Smooth muscle cell (in vitro differentiated cells): ENCODE data around the gene VCAN. TPM values are rescaled to one million over a fixed set of nuclear protein-coding genes. Genes with fewer than 3 reads are reported as not detected.

Experiments used
- DNase-seq: peaks from one replicate; lab custom pipeline; 2025; ENCODE audit not compliant: unreplicated experiment; lab: John Stamatoyannopoulos, UW
- H2AFZ ChIP-seq: fragments of 200-600 bp; sonication (generic); 2 replicates; pipeline ENCODE4 v1.6.0; 2016; ENCODE audit warnings: antibody characterized with exemption, low read depth, mild to moderate bottlenecking
- H3F3A ChIP-seq: fragments of 200-600 bp; sonication (generic); 2 replicates; pipeline ENCODE4 v1.6.0; 2017; ENCODE audit warnings: antibody characterized with exemption, low read depth
- H3K27ac ChIP-seq: fragments of 200-600 bp; sonication (generic); 2 replicates; pipeline ENCODE4 v1.5.1; 2016; ENCODE audit warnings: low read depth, mild to moderate bottlenecking
- H3K27me3 ChIP-seq: fragments of 200-600 bp; sonication (generic); 2 replicates; pipeline ENCODE4 v1.6.1; 2016; ENCODE audit warnings: low read depth, mild to moderate bottlenecking
- H3K36me3 ChIP-seq: fragments of 200-600 bp; sonication (generic); 2 replicates; pipeline ENCODE4 v1.5.1; 2016; ENCODE audit warnings: low read depth
- H3K4me1 ChIP-seq: fragments of 200-600 bp; sonication (generic); 2 replicates; pipeline ENCODE4 v1.5.1; 2016; ENCODE audit warnings: low read depth
- H3K4me2 ChIP-seq: fragments of 200-600 bp; sonication (generic); 2 replicates; pipeline ENCODE4 v1.6.0; 2016; ENCODE audit warnings: mild to moderate bottlenecking
- H3K4me3 ChIP-seq: fragments of 200-600 bp; sonication (generic); 2 replicates; pipeline ENCODE4 v1.5.1; 2016; ENCODE audit warnings: mild to moderate bottlenecking
- H3K79me2 ChIP-seq: fragments of 200-600 bp; sonication (generic); 2 replicates; pipeline ENCODE4 v1.6.0; 2016; ENCODE audit warnings: low read depth, mild to moderate bottlenecking
- H3K9ac ChIP-seq: fragments of 200-600 bp; sonication (generic); 2 replicates; pipeline ENCODE4 v1.6.0; 2016; ENCODE audit warnings: low read depth
- H3K9me3 ChIP-seq: fragments of 200-600 bp; sonication (generic); replicated peaks from 2 replicates; pipeline ENCODE4 v1.5.1; 2016; ENCODE audit warnings: low read depth
- H4K20me1 ChIP-seq: fragments of 200-600 bp; sonication (generic); 2 replicates; pipeline ENCODE4 v1.6.0; 2016; ENCODE audit warnings: low read depth
- WGBS: methylation state at CpG from one replicate; pipeline ENCODE4 v1.1.7; 2016; ENCODE audit warnings: low lambda C conversion rate; 5-methylcytosine and 5-hydroxymethylcytosine counted together
- polyA plus RNA-seq: library from polyadenylated mRNA; unstranded; fragments of >200 nt; fragmentation: Nextera tagmentation; extraction: Ambion mirVana; gene quantifications from 2 replicates; pipeline ENCODE4 v1.2.1, GENCODE V29; 2016
- total RNA-seq: library from RNA; depleted of rRNA; stranded (reverse); fragments of >200 nt; gene quantifications from 2 replicates; pipeline ENCODE4 v1.2.3, GENCODE V29; 2014
- TF ChIP-seq, protein P1 (sequence below): fragments of 200-600 bp; sonication (generic); IDR thresholded peaks from 2 replicates; pipeline ENCODE4 v1.5.1; 2017; ENCODE audit warnings: borderline replicate concordance, mild to moderate bottlenecking, antibody characterized with exemption; ENCODE audit not compliant: insufficient read depth, poor library complexity, severe bottlenecking

The VCAN gene
- total and polyA plus RNA-seq, 2 experiments from 2014 or later: 702 to 2,724 TPM

GRCh38 chr5:83493644-83494043, 22.1 kb downstream of the VCAN start:
- H3K9ac ChIP-seq: no peak overlapping the region
- peaks cover 100% of the 10 kb centered on the region for H3K79me2 ChIP-seq
- H3K4me3 ChIP-seq: no peak overlapping the region
- WGBS: 79% methylated on average over 7 of the region's 7 CpGs
- peak overlapping the region; percentile 56 for H3K4me2 ChIP-seq
- H3K27me3 ChIP-seq: no peaks in the 10 kb centered on the region
- no peak overlapping the region for H2AFZ ChIP-seq
- DNase-seq: no peak
- TF ChIP-seq, protein P1, sequence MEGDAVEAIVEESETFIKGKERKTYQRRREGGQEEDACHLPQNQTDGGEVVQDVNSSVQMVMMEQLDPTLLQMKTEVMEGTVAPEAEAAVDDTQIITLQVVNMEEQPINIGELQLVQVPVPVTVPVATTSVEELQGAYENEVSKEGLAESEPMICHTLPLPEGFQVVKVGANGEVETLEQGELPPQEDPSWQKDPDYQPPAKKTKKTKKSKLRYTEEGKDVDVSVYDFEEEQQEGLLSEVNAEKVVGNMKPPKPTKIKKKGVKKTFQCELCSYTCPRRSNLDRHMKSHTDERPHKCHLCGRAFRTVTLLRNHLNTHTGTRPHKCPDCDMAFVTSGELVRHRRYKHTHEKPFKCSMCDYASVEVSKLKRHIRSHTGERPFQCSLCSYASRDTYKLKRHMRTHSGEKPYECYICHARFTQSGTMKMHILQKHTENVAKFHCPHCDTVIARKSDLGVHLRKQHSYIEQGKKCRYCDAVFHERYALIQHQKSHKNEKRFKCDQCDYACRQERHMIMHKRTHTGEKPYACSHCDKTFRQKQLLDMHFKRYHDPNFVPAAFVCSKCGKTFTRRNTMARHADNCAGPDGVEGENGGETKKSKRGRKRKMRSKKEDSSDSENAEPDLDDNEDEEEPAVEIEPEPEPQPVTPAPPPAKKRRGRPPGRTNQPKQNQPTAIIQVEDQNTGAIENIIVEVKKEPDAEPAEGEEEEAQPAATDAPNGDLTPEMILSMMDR: no peak
- peaks cover 100% of the 10 kb centered on the region for H4K20me1 ChIP-seq
- peaks cover 42% of the 10 kb centered on the region for H3K4me1 ChIP-seq
- no peaks in the 10 kb centered on the region for H3K9me3 ChIP-seq
- H3F3A ChIP-seq: peaks cover 67% of the 10 kb centered on the region
- peaks cover 65% of the 10 kb centered on the region for H3K36me3 ChIP-seq
- H3K27ac ChIP-seq: peak overlapping the region; percentile 73

DNA sequence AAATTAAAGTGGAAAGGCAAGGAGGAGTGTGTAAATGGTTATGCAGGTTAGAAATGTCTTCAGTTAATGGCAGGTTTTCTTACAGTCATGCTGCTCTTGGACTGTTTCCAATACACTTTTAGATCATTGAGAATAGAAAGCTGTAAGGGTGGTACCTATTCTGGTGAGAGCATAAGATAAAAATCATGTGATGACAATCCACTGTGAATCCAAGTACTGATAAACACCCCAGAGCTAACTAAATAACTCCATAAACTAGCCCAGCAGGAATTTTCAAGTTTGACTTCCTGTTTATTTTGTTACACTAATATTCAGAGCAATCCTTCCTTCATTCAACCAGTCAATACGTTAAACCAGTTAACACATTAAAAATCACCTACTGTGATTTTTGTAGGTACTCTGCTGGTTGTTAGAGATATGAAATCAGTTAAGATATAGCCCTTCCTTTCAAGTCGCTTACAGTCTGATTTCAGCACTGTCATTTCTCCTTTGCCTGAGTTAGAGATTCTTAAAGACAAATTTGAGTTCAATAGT, 22.6 kb downstream of the VCAN start:
- whole genome bisulfite sequencing: 67% methylated on average over 2 of the region's 2 CpGs
- TF ChIP-seq, protein P1: no peak
- Histone ChIP-seq H3K4me3 (no peak overlapping the region), H3K27ac (peak overlapping the region; percentile 73), H3K9ac (no peak overlapping the region), H3K4me1 (peaks cover 37% of the 10 kb centered on the region), H3K9me3 (no peaks in the 10 kb centered on the region), H2AFZ (no peak overlapping the region), H4K20me1 (peaks cover 100% of the 10 kb centered on the region), H3K4me2 (peak overlapping the region; percentile 56), H3F3A (peaks cover 67% of the 10 kb centered on the region), H3K79me2 (peaks cover 100% of the 10 kb centered on the region), H3K27me3 (no peaks in the 10 kb centered on the region), H3K36me3 (peaks cover 61% of the 10 kb centered on the region)
- DNase-seq: no peak

DNA sequence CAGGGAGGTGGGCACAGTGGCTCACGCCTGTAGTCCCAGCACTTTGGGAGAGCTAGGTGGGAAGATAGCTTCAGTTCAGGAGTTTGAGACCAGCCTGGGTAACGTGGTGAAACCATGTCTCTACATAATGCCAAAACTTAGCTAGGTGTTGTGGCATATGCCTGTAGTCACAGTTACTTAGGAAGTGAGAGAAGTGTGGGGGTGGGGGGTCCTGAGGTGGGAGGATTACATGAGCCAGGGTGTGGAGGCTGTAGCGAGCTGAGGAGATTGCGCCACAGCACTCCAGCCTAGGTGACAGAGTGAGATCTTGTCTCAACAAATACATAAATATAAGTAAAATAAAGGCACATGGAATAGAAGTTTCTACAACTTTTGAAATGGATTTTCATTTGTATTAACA, 23.1 kb downstream of the VCAN start:
- Histone ChIP-seq H3K27ac (peak overlapping the region; percentile 73), H3K36me3 (peaks cover 59% of the 10 kb centered on the region), H3K9me3 (no peaks in the 10 kb centered on the region), H3K79me2 (peaks cover 100% of the 10 kb centered on the region), H3K9ac (no peak overlapping the region), H2AFZ (no peak overlapping the region), H4K20me1 (peaks cover 100% of the 10 kb centered on the region), H3K4me3 (no peak overlapping the region), H3K4me1 (peaks cover 34% of the 10 kb centered on the region), H3K4me2 (peak overlapping the region; percentile 45), H3F3A (peaks cover 67% of the 10 kb centered on the region), H3K27me3 (no peaks in the 10 kb centered on the region)
- no peak for DNase-seq
- TF ChIP-seq, protein P1: no peak
- WGBS: 79% methylated on average over 4 of the region's 4 CpGs

GRCh38 chr5:83496626-83497025, 25.1 kb downstream of the VCAN start:
- peaks cover 100% of the 10 kb centered on the region for H4K20me1 ChIP-seq
- TF ChIP-seq, protein P1: no peak
- no peak for DNase-seq
- H3K9ac ChIP-seq: no peak overlapping the region
- H3K79me2 ChIP-seq: peaks cover 100% of the 10 kb centered on the region
- peaks cover 63% of the 10 kb centered on the region for H3F3A ChIP-seq
- no peak overlapping the region for H2AFZ ChIP-seq
- no peak overlapping the region for H3K4me2 ChIP-seq
- peaks cover 19% of the 10 kb centered on the region for H3K4me1 ChIP-seq
- peak overlapping the region; percentile 73 for H3K27ac ChIP-seq
- no peak overlapping the region for H3K4me3 ChIP-seq
- H3K27me3 ChIP-seq: no peaks in the 10 kb centered on the region
- H3K9me3 ChIP-seq: no peaks in the 10 kb centered on the region
- H3K36me3 ChIP-seq: peaks cover 49% of the 10 kb centered on the region
- 82% methylated on average over 2 of the region's 2 CpGs for WGBS
